H1 (cell line): ENCODE measurements around the gene VEGFD. TPM values are rescaled to one million over a fixed set of nuclear protein-coding genes. Genes with fewer than 3 reads are reported as not detected.

ENCODE experiments used
- CTCF ChIA-PET: fragments of 300-600 bp; sonication (Branson Sonifier 250); formaldehyde crosslinking; loops from one replicate; lab custom pipeline; 2021; ENCODE audit not compliant: partially characterized antibody; lab: Charles Lee
- POLR2A ChIA-PET: fragments of 300-600 bp; sonication (Branson Sonifier 250); formaldehyde crosslinking; loops from one replicate; lab custom pipeline; 2021; ENCODE audit warnings: inconsistent platforms; ENCODE audit not compliant: partially characterized antibody; lab: Charles Lee
- DNase-seq, 2 experiments: peaks; one replicate each; pipeline versions ENCODE4 v3.0.0 to v3.0.0-alpha.2; 2010 to 2022; ENCODE audit warnings: low spot score in 2 of 2, low read depth in 1 of 2, mixed read lengths in 1 of 2
- FAIRE-seq: peaks from 2 replicates; lab custom pipeline; 2011; peaks lifted over from hg19 to GRCh38; lab: Jason Lieb, UNC
- H2AFZ ChIP-seq: 2 replicates; pipeline ENCODE4 v1.8.1; 2012; ENCODE audit warnings: low read length, inconsistent platforms
- H2AK5ac ChIP-seq: 2 replicates; pipeline ENCODE4 v1.6.1; 2013; ENCODE audit warnings: low read depth, low read length
- H2BK120ac ChIP-seq: replicated peaks from 2 replicates; pipeline ENCODE3; 2013; ENCODE audit warnings: low read depth, low read length, inconsistent platforms
- H2BK12ac ChIP-seq: 2 replicates; pipeline ENCODE4 v1.6.1; 2013; ENCODE audit warnings: low read depth, low read length
- H2BK15ac ChIP-seq: 2 replicates; pipeline ENCODE4 v1.6.1; 2013; ENCODE audit warnings: low read length
- H2BK20ac ChIP-seq: 2 replicates; pipeline ENCODE4 v1.6.1; 2013; ENCODE audit warnings: low read length
- H2BK5ac ChIP-seq: 2 replicates; pipeline ENCODE4 v1.6.1; 2013; ENCODE audit warnings: low read depth, low read length
- H3K14ac ChIP-seq: 2 replicates; pipeline ENCODE4 v1.6.1; 2013; ENCODE audit warnings: inconsistent platforms; ENCODE audit not compliant: insufficient read length
- H3K18ac ChIP-seq: 2 replicates; pipeline ENCODE4 v1.6.1; 2013; ENCODE audit warnings: low read length; ENCODE audit errors: extremely low read depth
- H3K23ac ChIP-seq: 2 replicates; pipeline ENCODE4 v1.6.1; 2013; ENCODE audit warnings: inconsistent platforms; ENCODE audit not compliant: insufficient read length
- H3K23me2 ChIP-seq: 2 replicates; pipeline ENCODE4 v1.6.1; 2013; ENCODE audit warnings: low read depth, low read length
- H3K27ac ChIP-seq: 2 replicates; pipeline ENCODE4 v1.6.1; 2011; ENCODE audit warnings: low read depth, low read length, inconsistent platforms
- H3K27me3 ChIP-seq, 4 experiments: replicated peaks in 1 of 4; 1 replicate in 1 of 4; 2 replicates in 3 of 4; pipeline versions ENCODE4 v1.6.1 to v1.8.1; 2011 to 2013; ENCODE audit warnings: low read length in 3 of 4, mild to moderate bottlenecking in 3 of 4, inconsistent platforms in 2 of 4, mixed read lengths in 2 of 4, moderate library complexity in 1 of 4; ENCODE audit not compliant: control insufficient read depth in 3 of 4, insufficient read depth in 3 of 4; ENCODE audit errors: extremely low read depth in 1 of 4
- H3K36me3 ChIP-seq, 4 experiments: 2 replicates each; pipeline versions ENCODE4 v1.6.1 to v1.8.1; 2011 to 2013; ENCODE audit warnings: mild to moderate bottlenecking in 4 of 4, low read length in 3 of 4, moderate library complexity in 2 of 4, control low read depth in 1 of 4, inconsistent platforms in 1 of 4; ENCODE audit not compliant: insufficient read depth in 4 of 4, control insufficient read depth in 2 of 4
- H3K4ac ChIP-seq: replicated peaks from 2 replicates; pipeline ENCODE3; 2013; ENCODE audit warnings: low read length, low read depth, mixed read lengths, inconsistent platforms; ENCODE audit not compliant: insufficient read length
- H3K4me1 ChIP-seq, 4 experiments: replicated peaks in 1 of 4; 1 replicate in 1 of 4; 2 replicates in 3 of 4; pipeline versions ENCODE4 v1.6.1 to v1.8.1; 2011 to 2013; ENCODE audit warnings: low read length in 3 of 4, inconsistent platforms in 2 of 4, mixed read lengths in 1 of 4; ENCODE audit not compliant: insufficient read depth in 4 of 4, control insufficient read depth in 3 of 4
- H3K4me2 ChIP-seq, 2 experiments: 2 replicates each; pipeline versions ENCODE4 v1.6.1 to v1.8.1; 2011 to 2013; ENCODE audit warnings: low read depth in 2 of 2, low read length in 2 of 2, control low read depth in 1 of 2, inconsistent platforms in 1 of 2, mild to moderate bottlenecking in 1 of 2; ENCODE audit not compliant: insufficient read depth in 1 of 2
- H3K4me3 ChIP-seq, 4 experiments: fragments of 200-600, 300-600 bp in 1 of 4; sonication (generic), shearing (Covaris generic), sonication (Bioruptor Twin) in 1 of 4; 2 replicates each; pipeline versions ENCODE4 v1.5.1 to v1.8.1; 2011 to 2016; ENCODE audit warnings: low read length in 4 of 4, low read depth in 3 of 4, control low read depth in 2 of 4, inconsistent platforms in 2 of 4, mild to moderate bottlenecking in 2 of 4, mixed read lengths in 1 of 4, moderate library complexity in 1 of 4; ENCODE audit not compliant: insufficient read depth in 2 of 4; ENCODE audit errors: extremely low read depth in 1 of 4
- H3K56ac ChIP-seq: replicated peaks from 2 replicates; pipeline ENCODE3; 2013; ENCODE audit warnings: low read depth, mild to moderate bottlenecking, mixed read lengths, low read length, inconsistent platforms; ENCODE audit not compliant: insufficient read length
- H3K79me1 ChIP-seq: 2 replicates; pipeline ENCODE4 v1.6.1; 2013; ENCODE audit warnings: low read depth, low read length, control low read depth
- H3K79me2 ChIP-seq, 2 experiments: 2 replicates each; pipeline versions ENCODE4 v1.6.1 to v1.8.1; 2012 to 2013; ENCODE audit warnings: low read length in 2 of 2, mild to moderate bottlenecking in 2 of 2, inconsistent platforms in 1 of 2; ENCODE audit not compliant: insufficient read depth in 2 of 2, control insufficient read depth in 1 of 2
- H3K9ac ChIP-seq, 4 experiments: replicated peaks in 1 of 4; 1 replicate in 1 of 4; 2 replicates in 3 of 4; pipeline versions ENCODE4 v1.6.1 to v1.8.1; 2011 to 2013; ENCODE audit warnings: low read depth in 3 of 4, low read length in 3 of 4, control low read depth in 2 of 4, mild to moderate bottlenecking in 2 of 4, moderate library complexity in 2 of 4, inconsistent platforms in 1 of 4; ENCODE audit errors: extremely low read depth in 1 of 4
- H3K9me3 ChIP-seq, 2 experiments: 2 replicates each; pipeline versions ENCODE4 v1.6.1 to v1.8.1; 2012 to 2013; ENCODE audit warnings: mild to moderate bottlenecking in 2 of 2, moderate library complexity in 2 of 2, control low read depth in 1 of 2, inconsistent platforms in 1 of 2, low read depth in 1 of 2, low read length in 1 of 2, mixed read lengths in 1 of 2; ENCODE audit not compliant: insufficient read depth in 2 of 2
- H4K20me1 ChIP-seq, 2 experiments: replicated peaks in 1 of 2; 2 replicates each; pipeline versions ENCODE3 to v1.8.1; 2011 to 2013; ENCODE audit warnings: inconsistent platforms in 2 of 2, low read length in 2 of 2, mild to moderate bottlenecking in 1 of 2; ENCODE audit not compliant: insufficient read depth in 2 of 2, control insufficient read depth in 1 of 2
- H4K5ac ChIP-seq: 2 replicates; pipeline ENCODE4 v1.6.1; 2013; ENCODE audit warnings: low read length, low read depth, mixed read lengths, inconsistent platforms; ENCODE audit not compliant: insufficient read length
- H4K8ac ChIP-seq: 2 replicates; pipeline ENCODE4 v1.8.0; 2013; ENCODE audit warnings: mild to moderate bottlenecking, moderate library complexity, low read length, inconsistent platforms; ENCODE audit not compliant: insufficient read depth; ENCODE audit errors: extremely low read depth
- H4K91ac ChIP-seq: replicated peaks from 2 replicates; pipeline ENCODE3; 2013; ENCODE audit warnings: low read length, mixed read lengths, inconsistent platforms; ENCODE audit not compliant: insufficient read length
- ASH2L ChIP-seq: fragments of 200-600, 300-600 bp; sonication (generic); IDR thresholded peaks from one replicate; pipeline ENCODE4 v1.7.1; 2017; ENCODE audit warnings: low read length
- SP1 ChIP-seq: IDR thresholded peaks from 2 replicates; pipeline ENCODE4 v1.6.1; 2011; ENCODE audit warnings: low read depth, low read length
- WGBS, 2 experiments: shearing (Covaris generic) in 1 of 2; methylation state at CpG; one replicate each; pipeline versions ENCODE4 v1.1.6 to v1.1.7; 2013 to 2015; ENCODE audit warnings: low lambda C conversion rate in 2 of 2, mixed read lengths in 2 of 2, inconsistent platforms in 1 of 2, low coverage in 1 of 2, missing lambda C conversion rate in 1 of 2; ENCODE audit not compliant: insufficient replicate concordance in 2 of 2, insufficient coverage in 1 of 2, insufficient read length in 1 of 2; ENCODE audit errors: extremely low coverage in 1 of 2, missing lambda C conversion rate in 1 of 2; 5-methylcytosine and 5-hydroxymethylcytosine counted together
- polyA plus RNA-seq, 7 experiments: library from polyadenylated mRNA; depleted of rRNA in 3 of 7; stranded (reverse) in 5 of 7; unstranded in 2 of 7; fragments of >200 nt in 5 of 7; fragments of 200-250 nt in 2 of 7; gene quantifications; 1 replicate in 5 of 7; 2 replicates in 1 of 7; 4 replicates in 1 of 7; pipeline versions ENCODE4 v1.2.1 to v1.2.3, GENCODE V29; 2011 to 2013; ENCODE audit warnings: missing spikeins in 2 of 7, mixed read lengths in 2 of 7
- total RNA-seq: library from RNA; stranded (reverse); fragmentation: NEBNext Ultra II Directional; extraction: Animal tissue kit (Norgen Biotek cat#: 25700); gene quantifications from 2 replicates; pipeline ENCODE4 v1.2.1, GENCODE V29; 2021

Gene VEGFD
- total and polyA plus RNA-seq, 2 of the 8 experiments (the other 6 are each of a cell fraction or from before 2014, with no cell fraction given) = 0.06 TPM; not detected in 1

DNA sequence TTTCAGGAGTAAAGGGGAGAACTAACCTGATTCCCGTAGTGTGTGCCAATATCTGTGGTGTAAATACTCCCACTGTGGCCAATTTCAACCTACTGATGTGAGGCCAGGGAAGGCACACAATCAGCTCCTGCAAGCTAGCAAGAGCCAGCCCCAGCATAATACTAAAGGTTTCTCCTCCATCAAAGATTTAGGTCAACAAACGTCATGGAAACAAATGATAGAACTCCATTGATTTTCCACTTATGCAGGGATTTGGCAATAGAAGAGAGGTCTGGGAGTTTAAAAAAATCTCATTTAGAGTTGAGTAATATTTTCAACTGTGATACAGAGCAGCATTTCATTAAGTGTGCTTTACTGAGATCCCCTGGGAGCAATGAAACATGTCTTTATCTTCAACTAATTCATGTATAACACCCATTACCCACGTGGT lies 15.8 kb upstream of the VEGFD start:
- no peaks in the 10 kb centered on the region for H3K9me3 ChIP-seq
- H3K56ac ChIP-seq = no peak overlapping the region
- 79% methylated on average over 3 of the region's 3 CpGs; no CpG with 5 or more reads in 1 of the 2 experiments for WGBS, 2 experiments
- H3K14ac ChIP-seq = no peak overlapping the region
- H3K23ac ChIP-seq = no peak overlapping the region
- no peak overlapping the region for H2AFZ ChIP-seq
- FAIRE-seq = no peak
- H4K5ac ChIP-seq = no peak overlapping the region
- H4K20me1 ChIP-seq = no peaks in the 10 kb centered on the region
- CTCF ChIA-PET = interaction anchor here (1.3 kb wide), 1 partner anchor 17 kb away, joined by 3 read pairs; no protein-coding TSS in a partner anchor
- no peak overlapping the region for H2BK20ac ChIP-seq
- no peak overlapping the region for H3K27ac ChIP-seq
- no peak overlapping the region for H2BK5ac ChIP-seq
- no peak overlapping the region for H2BK15ac ChIP-seq
- POLR2A ChIA-PET = no interaction called here
- no peak overlapping the region for H4K91ac ChIP-seq
- no peak overlapping the region for H2AK5ac ChIP-seq
- no peak overlapping the region for H3K4me2 ChIP-seq
- no peaks in the 10 kb centered on the region for H3K79me1 ChIP-seq
- H3K23me2 ChIP-seq = no peaks in the 10 kb centered on the region
- H3K4ac ChIP-seq = no peak overlapping the region
- TF ChIP-seq SP1 (no peak), ASH2L (no peak)
- DNase-seq = no peak
- no peak overlapping the region for H4K8ac ChIP-seq
- no peaks in the 10 kb centered on the region for H3K36me3 ChIP-seq
- no peaks in the 10 kb centered on the region for H3K79me2 ChIP-seq
- no peaks in the 10 kb centered on the region for H3K27me3 ChIP-seq
- no peak overlapping the region for H2BK120ac ChIP-seq
- no peak overlapping the region for H3K9ac ChIP-seq
- no peaks in the 10 kb centered on the region for H3K4me1 ChIP-seq
- H3K4me3 ChIP-seq = no peak overlapping the region
- no peak overlapping the region for H3K18ac ChIP-seq
- H2BK12ac ChIP-seq = no peak overlapping the region
